Retinal pigment epithelial cell (primary cell): ENCODE data around the gene UROS.

ENCODE experiments used
- DNase-seq: peaks from one replicate; pipeline ENCODE4 v3.0.0-alpha.2; 2010; ENCODE audit warnings: low read depth
- H3K4me3 ChIP-seq: 2 replicates; pipeline ENCODE4 v1.5.1; 2011; ENCODE audit warnings: mild to moderate bottlenecking, low read length, control low read depth, moderate library complexity
- CTCF ChIP-seq: conservative IDR thresholded peaks from 2 replicates; pipeline ENCODE4 v1.5.1; 2011; ENCODE audit warnings: low read depth, low read length, control low read depth, inconsistent platforms

Gene UROS

GRCh38 chr10:125845617-125846016 is 22.6 kb upstream of the UROS start:
- DNase-seq: no peak
- no peak for TF ChIP-seq CTCF
- no peak overlapping the region for H3K4me3 ChIP-seq

- TF ChIP-seq CTCF: no peak
- no peak overlapping the region for H3K4me3 ChIP-seq
- DNase-seq: no peak
Measured at GRCh38 chr10:125844751-125845221, 21.7 kb upstream of the UROS start.

GRCh38 chr10:125843603-125844329 is 20.7 kb upstream of the UROS start:
- TF ChIP-seq CTCF: no peak
- no peak for DNase-seq
- no peak overlapping the region for H3K4me3 ChIP-seq

GRCh38 chr10:125840955-125841354 is 17.9 kb upstream of the UROS start:
- no peak for TF ChIP-seq CTCF
- H3K4me3 ChIP-seq: no peak overlapping the region
- DNase-seq: no peak

GRCh38 chr10:125840406-125840805 is 17.3 kb upstream of the UROS start:
- no peak for TF ChIP-seq CTCF
- H3K4me3 ChIP-seq: no peak overlapping the region
- DNase-seq: no peak

GRCh38 chr10:125838802-125839575 is 15.9 kb upstream of the UROS start:
- no peak for DNase-seq
- no peak overlapping the region for H3K4me3 ChIP-seq

More at GRCh38 chr10:125838802-125839575, 15.9 kb upstream of the UROS start:
- TF ChIP-seq CTCF: no peak
